ENCODE results near the gene STRN4.

Gene STRN4

GRCh38 chr19:46704379-46705076 lies 41.7 kb downstream of the STRN4 start:
- DNase-seq = peak; percentile 57 to 79

- no peak for DNase-seq
Measured at GRCh38 chr19:46700704-46701103, 45.5 kb downstream of the STRN4 start.

GRCh38 chr19:46698395-46699321 lies 47.6 kb downstream of the STRN4 start:
- no peak for DNase-seq

DNA sequence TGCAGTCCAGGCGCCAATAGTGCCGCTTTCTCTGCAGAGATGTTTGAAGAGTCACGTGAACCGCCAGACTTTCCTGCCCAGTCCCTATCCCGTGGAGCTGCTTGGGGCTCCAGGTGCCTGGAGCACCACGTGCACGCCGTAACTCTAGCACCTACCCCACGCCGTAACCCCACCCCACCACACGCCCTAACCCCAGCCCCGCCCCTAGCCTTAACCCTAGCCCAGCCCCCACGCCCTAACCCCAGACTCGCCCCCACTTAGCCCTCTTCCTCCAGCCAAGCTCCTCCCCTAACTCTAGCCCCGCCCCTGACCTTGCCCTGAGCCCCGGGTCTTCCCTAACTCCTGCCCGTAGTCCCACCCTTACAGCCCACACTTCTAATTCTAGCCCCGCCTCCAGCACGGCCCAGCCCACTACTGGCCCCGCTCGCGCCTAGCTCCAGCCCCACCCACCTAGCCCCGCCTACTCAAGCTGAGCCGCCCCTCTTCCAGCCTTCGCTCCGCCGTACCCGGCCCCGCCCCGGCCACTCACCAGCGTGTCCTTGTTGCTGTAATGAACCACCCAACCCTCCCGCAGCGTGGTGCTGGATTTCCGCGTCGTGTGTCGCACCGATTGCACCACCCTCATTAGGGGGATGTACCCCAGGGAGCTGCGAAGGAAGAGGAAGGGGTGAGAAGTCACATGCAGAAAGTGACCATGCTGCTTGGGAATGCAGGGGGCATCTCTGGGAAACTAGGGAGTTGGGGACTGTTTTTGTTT lies 48.9 kb downstream of the STRN4 start:
- DNase-seq = no peak

- DNase-seq = no peak
Measured at GRCh38 chr19:46696866-46697203, 49.4 kb downstream of the STRN4 start.

- DNase-seq = no peak
Measured at GRCh38 chr19:46696052-46696451, 50.2 kb downstream of the STRN4 start.

- no peak for DNase-seq
Measured at GRCh38 chr19:46693760-46694159, 52.5 kb downstream of the STRN4 start.

GRCh38 chr19:46692918-46693722 lies 53.1 kb downstream of the STRN4 start:
- DNase-seq = no peak

DNA sequence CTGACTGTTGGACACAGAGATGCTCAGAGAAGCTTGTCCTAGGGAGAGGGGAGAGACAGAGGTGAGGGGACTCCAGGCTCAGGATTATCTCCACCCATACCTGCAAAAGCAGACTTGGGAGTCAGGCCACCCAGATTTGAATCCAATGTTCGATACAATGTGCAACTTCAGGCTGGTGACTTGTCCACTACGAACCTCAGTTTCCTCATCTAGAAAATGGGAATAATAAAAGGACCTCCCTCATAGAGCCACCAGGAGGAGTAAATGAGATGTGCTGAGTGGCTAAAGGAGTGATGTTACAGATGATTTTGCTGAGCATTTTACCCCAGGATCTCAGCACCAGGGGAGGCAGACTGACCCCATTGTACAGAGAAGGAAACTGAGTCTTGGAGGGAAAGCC lies 54.3 kb downstream of the STRN4 start:
- no peak for DNase-seq

- no peak for DNase-seq
Measured at GRCh38 chr19:46691104-46691503, 55.1 kb downstream of the STRN4 start.

GRCh38 chr19:46689358-46689757 lies 56.9 kb downstream of the STRN4 start:
- no peak for DNase-seq

GRCh38 chr19:46687438-46688145 lies 58.7 kb downstream of the STRN4 start:
- DNase-seq = no peak

DNA sequence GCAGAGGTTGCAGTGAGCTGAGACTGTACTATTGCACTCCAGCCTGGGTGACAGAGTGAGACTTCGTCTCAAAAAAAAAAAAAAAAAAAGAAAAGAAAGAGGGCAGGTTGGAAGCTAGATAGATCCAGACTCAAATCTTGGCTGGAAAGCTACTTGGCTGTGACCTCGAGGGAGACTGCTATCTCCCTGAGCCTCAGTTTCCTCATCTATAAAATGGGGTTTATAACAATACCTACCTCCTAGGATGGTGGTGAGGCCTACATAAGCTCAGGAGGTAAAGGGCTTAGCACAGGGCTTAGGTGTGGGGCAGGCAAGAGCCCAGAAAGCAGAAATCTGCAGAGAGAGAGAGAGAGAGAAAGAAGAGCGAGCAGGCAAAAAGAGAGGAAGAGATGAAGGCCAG lies 61.1 kb downstream of the STRN4 start:
- DNase-seq = no peak

GRCh38 chr19:46678110-46678732 lies 68.0 kb downstream of the STRN4 start:
- no peak for DNase-seq

DNA sequence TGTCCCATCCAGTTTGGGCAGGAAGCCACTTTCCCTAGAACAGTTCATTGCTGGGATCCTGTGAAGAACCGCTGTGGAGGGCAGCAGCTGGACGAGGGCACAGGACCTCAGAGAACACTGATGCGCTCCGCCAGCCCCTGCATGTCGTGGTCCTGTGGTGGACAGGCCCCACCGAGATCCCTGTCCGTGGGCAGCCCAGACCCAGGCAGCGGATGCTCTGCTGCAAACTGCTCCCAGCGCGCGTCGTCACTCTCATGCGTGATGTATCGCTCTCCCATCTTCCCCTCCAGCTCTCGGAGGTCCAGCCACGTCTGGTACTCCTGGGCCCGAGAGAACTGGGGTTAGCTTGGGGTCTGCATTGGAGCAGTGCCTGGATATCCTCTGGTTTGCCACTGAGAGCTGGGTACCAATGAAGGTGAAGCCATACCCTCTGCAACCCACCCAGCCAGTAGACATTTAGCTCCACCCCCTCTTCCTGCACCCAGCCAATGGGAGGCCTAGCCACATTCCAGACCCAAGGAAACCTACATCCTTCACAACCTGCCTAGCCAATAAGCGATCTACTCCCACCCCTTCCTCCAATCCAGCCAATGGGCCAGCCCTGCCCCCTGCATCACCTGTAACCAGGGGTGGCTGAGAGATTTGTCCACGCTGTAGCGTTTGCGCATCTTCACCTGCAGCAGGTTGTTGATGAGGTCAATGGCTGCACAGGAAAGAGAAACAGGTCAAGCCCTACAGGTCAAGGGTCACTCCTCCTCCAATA lies 71.7 kb downstream of the STRN4 start:
- DNase-seq = no peak

DNA sequence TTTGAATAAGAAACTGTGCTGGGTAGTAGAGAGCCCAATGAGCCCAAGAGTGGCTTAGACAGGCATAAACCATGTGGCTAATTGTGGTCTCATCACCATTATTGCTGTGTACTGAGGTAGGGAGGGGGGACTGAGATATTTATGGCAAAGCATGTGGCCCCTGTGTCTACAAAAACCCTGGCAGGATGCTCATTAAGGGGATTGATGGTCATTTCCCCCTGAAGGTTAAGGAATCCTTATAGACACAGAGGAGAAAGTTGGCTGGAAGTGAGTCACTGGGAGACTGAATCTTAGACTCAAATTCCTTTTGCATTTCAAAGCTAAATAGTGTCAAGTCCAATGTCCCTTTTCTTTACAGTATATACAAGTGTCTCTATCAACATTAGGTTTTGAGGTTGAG lies 75.4 kb downstream of the STRN4 start:
- DNase-seq = no peak

Data from Kasumi-1 (cell line).